ENCODE data around the gene MYLK. TPM values are rescaled to one million over a fixed set of nuclear protein-coding genes. Genes with fewer than 3 reads are reported as not detected.

The MYLK gene
- total RNA-seq, 4 donors from 2014 or later, result 420 to 1,252 (median 768) TPM

DNA sequence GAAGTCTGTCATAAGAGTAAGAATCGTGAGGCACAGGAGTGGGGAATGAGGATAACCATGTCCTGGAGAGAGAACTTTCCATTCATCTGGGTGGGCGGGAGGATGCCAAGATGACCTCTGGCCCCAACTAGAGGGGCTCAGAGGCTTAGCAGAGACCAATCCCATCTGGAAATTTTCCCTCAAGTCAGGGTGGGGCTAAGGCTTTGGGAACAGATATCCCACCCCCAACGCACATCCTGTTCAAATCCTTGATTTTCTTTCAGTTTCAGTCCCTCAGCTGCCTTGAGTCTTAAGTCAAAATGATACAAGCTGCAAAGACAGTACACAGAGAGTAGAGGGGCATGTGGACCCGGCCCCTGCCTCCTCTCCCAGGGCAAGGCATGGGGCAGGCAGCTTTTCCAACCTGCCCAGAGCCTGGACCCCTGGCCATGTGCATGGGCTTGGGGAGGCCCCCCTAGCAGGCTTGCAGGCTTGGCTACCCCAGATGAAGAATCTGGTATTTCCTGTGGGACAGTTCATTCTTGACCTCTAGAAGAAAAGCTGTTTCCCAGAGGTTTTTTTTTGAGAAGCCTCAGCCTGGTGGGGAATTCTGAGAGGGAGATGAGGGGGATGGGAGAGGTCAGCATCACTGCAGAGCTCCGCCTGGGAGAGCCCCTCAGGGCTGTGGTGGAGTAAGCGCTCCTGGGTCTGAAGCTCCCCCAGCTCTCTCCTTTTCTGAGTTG, 189.6 kb downstream of the MYLK start:
- H3K9me3 ChIP-seq, result no peaks in the 10 kb centered on the region
- H3K4me3 ChIP-seq, result peak overlapping the region; percentile 58 to 78
- no peaks in the 10 kb centered on the region for H3K27me3 ChIP-seq
- peak overlapping the region; percentile 90 to 96 for H3K27ac ChIP-seq
- intact Hi-C loops (cut with DNase I; ENCODE audit: low total_unique reads), result loop anchor here (5.0 kb wide), 1 partner anchor 32 kb away; no protein-coding TSS in a partner anchor
- H3K36me3 ChIP-seq, result no peaks in the 10 kb centered on the region
- TF ChIP-seq CTCF (IDR thresholded peaks at IDR 0.05), result no peak
- TF ChIP-seq POLR2A (IDR thresholded peaks at IDR 0.05), result no peak
- peaks cover 27 to 57% of the 10 kb centered on the region in 2 donors for H3K4me1 ChIP-seq
- DNase-seq, result no peak

- intact Hi-C loops (cut with DNase I; ENCODE audit: low total_unique reads), result no loop called here
- no peak for DNase-seq
- H3K9me3 ChIP-seq, result no peaks in the 10 kb centered on the region
- H3K27me3 ChIP-seq, result no peaks in the 10 kb centered on the region
- no peaks in the 10 kb centered on the region for H3K36me3 ChIP-seq
- peak overlapping the region in 1 of 2 donors; percentile 58 for H3K4me3 ChIP-seq
- H3K4me1 ChIP-seq, result peaks cover 35 to 65% of the 10 kb centered on the region in 2 donors
- H3K27ac ChIP-seq, result peak overlapping the region; percentile 90 to 96
- no peak for TF ChIP-seq CTCF (IDR thresholded peaks at IDR 0.05)
- no peak for TF ChIP-seq POLR2A (IDR thresholded peaks at IDR 0.05)
Measured at GRCh38 chr3:123693584-123694190, 190.4 kb downstream of the MYLK start.

- H3K4me3 ChIP-seq, result no peak overlapping the region
- TF ChIP-seq POLR2A (IDR thresholded peaks at IDR 0.05) (no peak), CTCF (IDR thresholded peaks at IDR 0.05) (no peak)
- H3K36me3 ChIP-seq, result no peaks in the 10 kb centered on the region
- H3K9me3 ChIP-seq, result no peaks in the 10 kb centered on the region
- H3K27me3 ChIP-seq, result no peaks in the 10 kb centered on the region
- DNase-seq, result no peak
- peaks cover 38 to 73% of the 10 kb centered on the region in 2 donors for H3K4me1 ChIP-seq
- intact Hi-C loops (cut with DNase I; ENCODE audit: low total_unique reads), result no loop called here
- H3K27ac ChIP-seq, result peak overlapping the region; percentile 90 to 96
Measured at GRCh38 chr3:123692671-123693070, 191.5 kb downstream of the MYLK start.

- TF ChIP-seq POLR2A (IDR thresholded peaks at IDR 0.05) (no peak), CTCF (IDR thresholded peaks at IDR 0.05) (no peak)
- H3K9me3 ChIP-seq, result no peaks in the 10 kb centered on the region
- no peaks in the 10 kb centered on the region for H3K27me3 ChIP-seq
- peak overlapping the region; percentile 90 to 96 for H3K27ac ChIP-seq
- H3K4me1 ChIP-seq, result peaks cover 38 to 75% of the 10 kb centered on the region in 2 donors
- H3K36me3 ChIP-seq, result no peaks in the 10 kb centered on the region
- intact Hi-C loops (cut with DNase I; ENCODE audit: low total_unique reads), result no loop called here
- H3K4me3 ChIP-seq, result no peak overlapping the region
- DNase-seq, result no peak
Measured at GRCh38 chr3:123692041-123692440, 192.1 kb downstream of the MYLK start.

GRCh38 chr3:123689831-123690230, 194.3 kb downstream of the MYLK start:
- intact Hi-C loops (cut with DNase I; ENCODE audit: low total_unique reads), result no loop called here
- H3K27me3 ChIP-seq, result no peaks in the 10 kb centered on the region
- TF ChIP-seq POLR2A (IDR thresholded peaks at IDR 0.05) (no peak), CTCF (IDR thresholded peaks at IDR 0.05) (no peak)
- peaks cover 38 to 73% of the 10 kb centered on the region in 2 donors for H3K4me1 ChIP-seq
- no peak overlapping the region for H3K4me3 ChIP-seq
- H3K27ac ChIP-seq, result peak overlapping the region; percentile 90 to 96
- H3K9me3 ChIP-seq, result no peaks in the 10 kb centered on the region
- DNase-seq, result no peak
- no peaks in the 10 kb centered on the region for H3K36me3 ChIP-seq
